CD4-positive, alpha-beta T cell treated with Interleukin-15 for 4 hours (primary cell): ENCODE measurements around the gene XRN2.

Experiments
- DNase-seq: peaks from one replicate; pipeline ENCODE4 v3.0.0-alpha.2; 2020; ENCODE audit warnings: low spot score

XRN2 gene

GRCh38 chr20:21301940-21302663, 1.0 kb upstream of the XRN2 start:
- no peak for DNase-seq

- DNase-seq, result no peak
Observed at GRCh38 chr20:21302664-21303060, 469 bp upstream of the XRN2 start.

GRCh38 chr20:21303872-21304586, 898 bp downstream of the XRN2 start:
- DNase-seq, result no peak

- no peak for DNase-seq
Observed at GRCh38 chr20:21308340-21308739, 5.2 kb downstream of the XRN2 start.

GRCh38 chr20:21309678-21310467, 6.7 kb downstream of the XRN2 start:
- DNase-seq, result no peak

- DNase-seq, result no peak
Observed at GRCh38 chr20:21312813-21313474, 9.8 kb downstream of the XRN2 start.

- peak; percentile 15 for DNase-seq
Observed at GRCh38 chr20:21315138-21315537, 12.0 kb downstream of the XRN2 start.

- DNase-seq, result no peak
Observed at GRCh38 chr20:21322083-21322710, 19.1 kb downstream of the XRN2 start.

- no peak for DNase-seq
Observed at GRCh38 chr20:21322921-21323331, 19.8 kb downstream of the XRN2 start.

GRCh38 chr20:21323640-21324039, 20.5 kb downstream of the XRN2 start:
- no peak for DNase-seq

GRCh38 chr20:21324126-21324525, 21.0 kb downstream of the XRN2 start:
- no peak for DNase-seq

- peak; percentile 14 for DNase-seq
Observed at GRCh38 chr20:21325296-21325695, 22.2 kb downstream of the XRN2 start.

GRCh38 chr20:21326700-21327099, 23.6 kb downstream of the XRN2 start:
- no peak for DNase-seq

- DNase-seq, result no peak
Observed at GRCh38 chr20:21336455-21337151, 33.5 kb downstream of the XRN2 start.

- no peak for DNase-seq
Observed at GRCh38 chr20:21338291-21338690, 35.2 kb downstream of the XRN2 start.

GRCh38 chr20:21339499-21339898, 36.4 kb downstream of the XRN2 start:
- DNase-seq, result no peak

- no peak for DNase-seq
Observed at GRCh38 chr20:21340991-21341697, 38.0 kb downstream of the XRN2 start.

- no peak for DNase-seq
Observed at GRCh38 chr20:21342656-21343345, 39.7 kb downstream of the XRN2 start.

GRCh38 chr20:21344206-21344900, 41.2 kb downstream of the XRN2 start:
- no peak for DNase-seq
